ENCODE measurements around the gene PANX2.

The PANX2 gene

DNA sequence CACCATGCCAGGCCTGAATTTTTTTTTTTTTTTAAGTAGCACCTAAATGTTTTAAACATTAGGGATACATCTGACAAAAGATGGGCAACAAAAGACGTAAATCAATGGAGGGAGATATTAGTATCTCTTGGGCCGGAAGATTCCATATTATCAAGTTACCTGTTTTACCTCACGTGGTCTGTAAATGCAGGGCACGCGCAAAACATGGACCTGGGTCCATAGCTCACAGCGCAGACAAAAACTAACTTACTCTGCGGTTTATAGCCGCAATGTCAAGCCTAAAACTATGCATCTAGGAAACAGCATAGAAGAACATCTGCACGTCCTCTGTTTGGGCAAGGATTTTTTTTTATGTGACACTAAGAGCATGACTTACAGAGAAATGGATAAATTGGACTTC, 31.5 kb upstream of the PANX2 start:
- Histone ChIP-seq H3K27ac (ENCODE audit: low read length) (peak overlapping the region; percentile 61; the same call in 1 of the 2 replicates), H3F3A (ENCODE audit: insufficient read depth, low read length) (peaks cover 13% of the 10 kb centered on the region; the same call in 1 of the 2 replicates), H3K4me3 (ENCODE audit: low read length) (no peak overlapping the region), H3K4me1 (ENCODE audit: low read length) (peaks cover 15% of the 10 kb centered on the region), H3K9ac (ENCODE audit: low read length) (no peak overlapping the region), H3K9me3 (replicated peaks; ENCODE audit: insufficient read depth, low read length) (no peaks in the 10 kb centered on the region), H3K4me2 (ENCODE audit: low read depth, low read length) (peak overlapping the region; percentile 35; the same call in 1 of the 2 replicates), H3K9me2 (replicated peaks; ENCODE audit: insufficient read depth, low read length) (no peaks in the 10 kb centered on the region), H3K36me3 (replicated peaks; ENCODE audit: insufficient read depth, low read length) (no peaks in the 10 kb centered on the region), H3K79me2 (ENCODE audit: low read length) (no peaks in the 10 kb centered on the region), H4K20me1 (ENCODE audit: insufficient read depth, low read length) (no peaks in the 10 kb centered on the region), H3K27me3 (replicated peaks; ENCODE audit: insufficient read depth, low read length) (0 out of 2 replicates have a peak, but pooled peaks cover 3% of the 10 kb centered on the region), H2AFZ (ENCODE audit: low read length) (no peak overlapping the region)
- TF ChIP-seq EZH2phosphoT487 (IDR thresholded peaks at IDR 0.05; ENCODE audit: low read length) (no peak), EZH2 (optimal IDR thresholded peaks at IDR 0.05; ENCODE audit: low read depth, low read length) (no peak), CTCF (IDR thresholded peaks at IDR 0.05; ENCODE audit: low read length) (no peak)
- no peak for DNase-seq

GRCh38 chr22:50139843-50140415, 30.6 kb upstream of the PANX2 start:
- H3K4me1 ChIP-seq (ENCODE audit: low read length) = peaks cover 15% of the 10 kb centered on the region
- H3K27ac ChIP-seq (ENCODE audit: low read length) = peak overlapping the region; percentile 61
- H2AFZ ChIP-seq (ENCODE audit: low read length) = peak overlapping the region; percentile 14; the same call in 1 of the 2 replicates
- DNase-seq = peak; percentile 91
- H3K36me3 ChIP-seq (replicated peaks; ENCODE audit: insufficient read depth, low read length) = no peaks in the 10 kb centered on the region
- H3K9me3 ChIP-seq (replicated peaks; ENCODE audit: insufficient read depth, low read length) = no peaks in the 10 kb centered on the region
- H4K20me1 ChIP-seq (ENCODE audit: insufficient read depth, low read length) = no peaks in the 10 kb centered on the region
- H3K4me2 ChIP-seq (ENCODE audit: low read depth, low read length) = peak overlapping the region; percentile 35
- no peaks in the 10 kb centered on the region for H3K9me2 ChIP-seq (replicated peaks; ENCODE audit: insufficient read depth, low read length)
- peak overlapping the region; percentile 4; the same call in 1 of the 2 replicates for H3K4me3 ChIP-seq (ENCODE audit: low read length)
- no peaks in the 10 kb centered on the region for H3K27me3 ChIP-seq (replicated peaks; ENCODE audit: insufficient read depth, low read length)
- H3K9ac ChIP-seq (ENCODE audit: low read length) = no peak overlapping the region
- H3F3A ChIP-seq (ENCODE audit: insufficient read depth, low read length) = peaks cover 13% of the 10 kb centered on the region; the same call in 1 of the 2 replicates
- H3K79me2 ChIP-seq (ENCODE audit: low read length) = no peaks in the 10 kb centered on the region
- TF ChIP-seq EZH2 (optimal IDR thresholded peaks at IDR 0.05; ENCODE audit: low read depth, low read length) (no peak), EZH2phosphoT487 (IDR thresholded peaks at IDR 0.05; ENCODE audit: low read length) (no peak), CTCF (IDR thresholded peaks at IDR 0.05; ENCODE audit: low read length) (no peak)

DNA sequence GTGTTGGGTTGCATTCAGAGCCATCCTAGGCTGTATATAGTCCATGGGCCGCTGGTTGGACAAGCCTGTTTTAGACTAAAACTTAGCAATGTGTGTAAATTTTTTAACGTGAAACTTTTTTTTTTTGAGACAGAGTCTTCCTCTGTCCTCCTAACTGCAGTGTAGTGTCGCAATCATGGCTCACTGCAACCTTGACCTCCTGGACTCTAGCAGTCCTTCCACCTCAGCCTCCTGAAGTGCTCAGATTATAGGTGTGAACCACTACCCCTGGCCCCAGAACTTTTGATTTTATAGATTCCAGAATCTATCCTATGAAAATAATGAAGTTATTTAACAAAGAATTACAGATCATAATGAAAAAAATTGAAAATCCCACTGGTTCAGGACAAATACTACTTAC, 29.9 kb upstream of the PANX2 start:
- H3K9me2 ChIP-seq (replicated peaks; ENCODE audit: insufficient read depth, low read length) = no peaks in the 10 kb centered on the region
- no peak overlapping the region for H3K4me3 ChIP-seq (ENCODE audit: low read length)
- H3K27ac ChIP-seq (ENCODE audit: low read length) = peak overlapping the region; percentile 61; the same call in 1 of the 2 replicates
- H3K36me3 ChIP-seq (replicated peaks; ENCODE audit: insufficient read depth, low read length) = no peaks in the 10 kb centered on the region
- H3K9me3 ChIP-seq (replicated peaks; ENCODE audit: insufficient read depth, low read length) = no peaks in the 10 kb centered on the region
- peak overlapping the region; percentile 35; the same call in 1 of the 2 replicates for H3K4me2 ChIP-seq (ENCODE audit: low read depth, low read length)
- no peaks in the 10 kb centered on the region for H4K20me1 ChIP-seq (ENCODE audit: insufficient read depth, low read length)
- no peak overlapping the region for H3K9ac ChIP-seq (ENCODE audit: low read length)
- DNase-seq = no peak
- no peak for TF ChIP-seq EZH2 (optimal IDR thresholded peaks at IDR 0.05; ENCODE audit: low read depth, low read length)
- 0 out of 2 replicates have a peak, but pooled peaks cover 3% of the 10 kb centered on the region for H3K27me3 ChIP-seq (replicated peaks; ENCODE audit: insufficient read depth, low read length)
- H3F3A ChIP-seq (ENCODE audit: insufficient read depth, low read length) = peaks cover 13% of the 10 kb centered on the region; the same call in 1 of the 2 replicates
- H3K4me1 ChIP-seq (ENCODE audit: low read length) = peaks cover 15% of the 10 kb centered on the region
- H3K79me2 ChIP-seq (ENCODE audit: low read length) = no peaks in the 10 kb centered on the region
- H2AFZ ChIP-seq (ENCODE audit: low read length) = no peak overlapping the region

DNA sequence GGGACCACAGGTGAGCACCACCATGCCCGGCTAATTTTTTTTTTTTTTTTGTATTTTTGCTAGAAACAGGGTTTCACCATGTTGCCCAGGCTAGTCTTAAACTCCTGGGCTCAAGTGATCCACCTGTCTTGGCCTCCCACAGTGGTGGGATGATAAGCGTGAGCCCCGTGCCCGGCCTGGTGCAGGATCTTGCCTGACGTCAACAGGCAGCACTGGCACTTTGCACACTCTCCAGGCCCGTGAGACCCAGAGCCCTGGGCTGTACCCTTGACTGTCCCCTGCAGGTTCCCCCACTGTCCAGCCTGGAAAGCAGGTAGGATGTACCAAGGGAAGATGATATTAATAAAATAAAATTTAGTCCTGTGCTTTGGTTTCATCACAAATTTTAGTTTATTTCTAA, 29.1 kb upstream of the PANX2 start:
- no peaks in the 10 kb centered on the region for H3K9me3 ChIP-seq (replicated peaks; ENCODE audit: insufficient read depth, low read length)
- H3K4me3 ChIP-seq (ENCODE audit: low read length) = no peak overlapping the region
- no peaks in the 10 kb centered on the region for H3K79me2 ChIP-seq (ENCODE audit: low read length)
- H3K9me2 ChIP-seq (replicated peaks; ENCODE audit: insufficient read depth, low read length) = no peaks in the 10 kb centered on the region
- H3K27me3 ChIP-seq (replicated peaks; ENCODE audit: insufficient read depth, low read length) = 0 out of 2 replicates have a peak, but pooled peaks cover 4% of the 10 kb centered on the region
- H3F3A ChIP-seq (ENCODE audit: insufficient read depth, low read length) = peaks cover 13% of the 10 kb centered on the region; the same call in 1 of the 2 replicates
- H3K36me3 ChIP-seq (replicated peaks; ENCODE audit: insufficient read depth, low read length) = no peaks in the 10 kb centered on the region
- no peak overlapping the region for H2AFZ ChIP-seq (ENCODE audit: low read length)
- H3K4me2 ChIP-seq (ENCODE audit: low read depth, low read length) = no peak overlapping the region
- TF ChIP-seq EZH2phosphoT487 (IDR thresholded peaks at IDR 0.05; ENCODE audit: low read length) = no peak
- no peak for TF ChIP-seq EZH2 (optimal IDR thresholded peaks at IDR 0.05; ENCODE audit: low read depth, low read length)
- no peak for TF ChIP-seq CTCF (IDR thresholded peaks at IDR 0.05; ENCODE audit: low read length)
- no peak for DNase-seq
- H3K4me1 ChIP-seq (ENCODE audit: low read length) = peaks cover 15% of the 10 kb centered on the region
- H3K27ac ChIP-seq (ENCODE audit: low read length) = no peak overlapping the region
- H3K9ac ChIP-seq (ENCODE audit: low read length) = no peak overlapping the region
- no peaks in the 10 kb centered on the region for H4K20me1 ChIP-seq (ENCODE audit: insufficient read depth, low read length)

All from MM.1S (cell line).